ENCODE results near the gene TRIM41.

Gene TRIM41

GRCh38 chr5:181223058-181223728 lies at the start of gene TRIM41 (continued):
- TF ChIP-seq ZNF280D (tag by site-specific recombination; IDR thresholded peaks at IDR 0.05) (no peak), ZNF548 (tag by site-specific recombination; IDR thresholded peaks at IDR 0.05) (no peak), ZSCAN18 (tag by site-specific recombination; IDR thresholded peaks at IDR 0.05) (peak; percentile 87), RBAK (tag by site-specific recombination; IDR thresholded peaks at IDR 0.05) (no peak), ZNF175 (tag by site-specific recombination; IDR thresholded peaks at IDR 0.05) (no peak), ZNF501 (tag by site-specific recombination; IDR thresholded peaks at IDR 0.05) (peak; percentile 83; the same call in 1 of the 2 replicates), WT1 (tag by site-specific recombination; IDR thresholded peaks at IDR 0.05) (peak; percentile 82), ZNF785 (tag by site-specific recombination; IDR thresholded peaks at IDR 0.05) (peak; percentile 85), ZNF521 (tag by site-specific recombination; IDR thresholded peaks at IDR 0.05) (no peak), ZNF211 (tag by site-specific recombination; IDR thresholded peaks at IDR 0.05; ENCODE audit: low read depth) (no peak), KLF10 (tag by site-specific recombination; IDR thresholded peaks at IDR 0.05) (peak; percentile 76), ZNF768 (tag by site-specific recombination; IDR thresholded peaks at IDR 0.05) (no peak), MZF1 (tag by site-specific recombination; IDR thresholded peaks at IDR 0.05; ENCODE audit: borderline replicate concordance) (peak; percentile 67; the same call in 1 of the 2 replicates), MEIS1 (CRISPR knock-in tag; IDR thresholded peaks at IDR 0.05; ENCODE audit: borderline replicate concordance) (no peak), AEBP2 (tag by site-specific recombination; IDR thresholded peaks at IDR 0.05; ENCODE audit: borderline replicate concordance) (no peak), ZNF560 (tag by site-specific recombination; IDR thresholded peaks at IDR 0.05; ENCODE audit: borderline replicate concordance) (no peak), PRDM1 (tag by site-specific recombination; IDR thresholded peaks at IDR 0.05) (no peak), CTCF (tag by site-specific recombination; IDR thresholded peaks at IDR 0.05) (peak; percentile 39; the same call in 1 of the 2 replicates), MYNN (tag by site-specific recombination; IDR thresholded peaks at IDR 0.05; ENCODE audit: borderline replicate concordance) (0 out of 2 replicates have a peak, but pooled peaks have one; percentile 46), GFI1B (tag by site-specific recombination; IDR thresholded peaks at IDR 0.05) (0 out of 2 replicates have a peak, but pooled peaks have one; percentile 38), SP2 (tag by site-specific recombination; IDR thresholded peaks at IDR 0.05) (peak; percentile 91), YY1 (tag by site-specific recombination; IDR thresholded peaks at IDR 0.05) (peak; percentile 86), SALL2 (tag by site-specific recombination; IDR thresholded peaks at IDR 0.05; ENCODE audit: borderline replicate concordance) (no peak; the same call in 1 of the 2 replicates), ZFP37 (tag by site-specific recombination; IDR thresholded peaks at IDR 0.05) (peak; percentile 93), HOXD13 (CRISPR knock-in tag; IDR thresholded peaks at IDR 0.05; ENCODE audit: borderline replicate concordance) (no peak), FEZF1 (tag by site-specific recombination; IDR thresholded peaks at IDR 0.05) (peak; percentile 34; the same call in 1 of the 2 replicates), BCL11B (tag by site-specific recombination; IDR thresholded peaks at IDR 0.05; ENCODE audit: low read depth) (no peak), GLIS2 (tag by site-specific recombination; IDR thresholded peaks at IDR 0.05) (peak; percentile 64), ZNF132 (tag by site-specific recombination; IDR thresholded peaks at IDR 0.05; ENCODE audit: borderline replicate concordance) (no peak), ZNF660 (tag by site-specific recombination; IDR thresholded peaks at IDR 0.05) (no peak), ZNF324 (tag by site-specific recombination; IDR thresholded peaks at IDR 0.05) (peak; percentile 98), ZNF404 (tag by site-specific recombination; IDR thresholded peaks at IDR 0.05) (no peak), YY2 (tag by site-specific recombination; IDR thresholded peaks at IDR 0.05) (peak; percentile 90)
